Activated CD4-positive, alpha-beta T cell treated with anti-CD3 and anti-CD28 coated beads, Interleukin-2, Interleukin-6, amounts not matched to agents 100 ng/mL and 50 ng/mL, durations not matched to agents 16 hours and 8 hours (primary cell): ENCODE results near the gene SLC22A2.

ENCODE experiments used
- DNase-seq: peaks from one replicate; pipeline ENCODE4 v3.0.0-alpha.2; 2020

SLC22A2 gene

DNA sequence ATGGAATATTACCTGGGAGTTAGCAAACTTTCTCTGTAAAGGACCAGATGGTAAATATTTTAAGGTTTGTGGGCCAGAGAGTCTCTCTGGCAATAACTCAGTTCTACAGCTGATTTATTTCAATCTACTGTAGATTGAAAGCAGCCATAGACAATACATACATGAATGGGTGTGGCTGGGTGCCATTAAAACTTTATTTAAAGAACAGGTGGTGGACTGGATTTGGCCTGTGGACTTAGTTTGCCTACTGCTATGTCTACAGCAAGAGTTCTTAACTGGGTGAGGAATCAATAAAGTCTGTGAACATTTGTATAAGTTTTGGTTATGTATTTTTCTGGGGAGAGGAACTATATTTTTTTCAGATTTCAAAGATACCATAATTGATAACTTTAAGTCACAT is 55.1 kb downstream of the SLC22A2 start:
- no peak for DNase-seq

- DNase-seq = no peak
Measured at GRCh38 chr6:160203076-160203475, 55.5 kb downstream of the SLC22A2 start.

DNA sequence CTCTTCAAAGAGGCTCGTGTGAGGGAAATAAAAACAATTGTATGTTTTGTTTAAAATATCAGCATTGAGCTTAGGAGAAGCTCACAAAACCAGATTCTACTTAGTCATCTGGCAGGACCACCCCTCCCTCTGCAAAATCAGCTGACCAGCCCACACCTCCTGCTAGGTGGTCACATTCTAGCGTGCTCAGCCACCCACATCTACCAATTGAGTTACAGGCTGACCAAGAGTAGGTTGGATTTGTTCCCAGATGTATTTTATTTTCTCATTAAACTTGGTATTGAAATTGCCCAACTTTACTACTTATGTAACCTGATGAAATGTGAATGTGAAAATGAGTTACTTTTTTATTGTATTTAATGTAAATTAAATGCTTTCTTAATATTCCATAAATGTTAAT is 56.2 kb downstream of the SLC22A2 start:
- no peak for DNase-seq

- no peak for DNase-seq
Measured at GRCh38 chr6:160201061-160201460, 57.6 kb downstream of the SLC22A2 start.

- no peak for DNase-seq
Measured at GRCh38 chr6:160198606-160199211, 59.9 kb downstream of the SLC22A2 start.

DNA sequence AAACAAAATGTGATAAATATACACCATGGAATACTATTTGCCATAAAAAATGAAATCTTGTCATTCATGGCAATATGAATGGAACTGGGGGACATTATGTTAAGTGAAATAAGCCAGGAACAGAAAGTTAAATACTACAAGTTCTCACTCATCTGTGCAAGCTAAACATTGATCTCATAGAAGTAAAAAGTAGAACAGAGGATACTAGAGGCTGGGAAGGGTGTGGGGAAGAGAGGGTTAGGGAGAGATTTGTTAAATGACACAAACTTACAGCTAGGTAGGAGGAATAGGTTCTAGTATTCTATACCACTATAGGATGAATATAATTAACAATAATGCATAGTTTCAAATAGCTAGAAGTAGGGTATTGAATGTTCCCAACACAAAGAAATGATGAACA is 61.0 kb downstream of the SLC22A2 start:
- no peak for DNase-seq

GRCh38 chr6:160194808-160195207 is 63.8 kb downstream of the SLC22A2 start:
- DNase-seq = no peak

DNA sequence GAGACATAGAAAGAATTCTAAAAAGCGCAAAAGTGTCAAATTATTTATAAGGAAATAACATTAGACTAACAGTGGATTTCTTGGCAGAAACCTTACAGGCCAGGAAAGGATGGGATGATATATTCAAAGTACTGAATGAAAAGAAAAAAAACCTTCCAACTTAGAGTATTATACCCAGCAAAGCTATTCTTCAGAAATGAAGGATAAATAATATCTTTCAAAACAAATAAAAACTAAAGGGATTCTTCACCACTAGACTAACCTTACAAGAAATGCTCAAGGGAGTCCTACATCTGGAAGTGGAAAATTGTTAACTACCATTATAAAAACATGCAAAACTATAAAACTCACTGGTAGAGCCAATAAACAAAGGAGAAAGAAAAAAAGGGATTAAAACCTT is 65.8 kb downstream of the SLC22A2 start:
- no peak for DNase-seq

GRCh38 chr6:160190973-160191372 is 67.6 kb downstream of the SLC22A2 start:
- DNase-seq = no peak

GRCh38 chr6:160190081-160190480 is 68.5 kb downstream of the SLC22A2 start:
- no peak for DNase-seq

GRCh38 chr6:160188773-160189172 is 69.8 kb downstream of the SLC22A2 start:
- no peak for DNase-seq

DNA sequence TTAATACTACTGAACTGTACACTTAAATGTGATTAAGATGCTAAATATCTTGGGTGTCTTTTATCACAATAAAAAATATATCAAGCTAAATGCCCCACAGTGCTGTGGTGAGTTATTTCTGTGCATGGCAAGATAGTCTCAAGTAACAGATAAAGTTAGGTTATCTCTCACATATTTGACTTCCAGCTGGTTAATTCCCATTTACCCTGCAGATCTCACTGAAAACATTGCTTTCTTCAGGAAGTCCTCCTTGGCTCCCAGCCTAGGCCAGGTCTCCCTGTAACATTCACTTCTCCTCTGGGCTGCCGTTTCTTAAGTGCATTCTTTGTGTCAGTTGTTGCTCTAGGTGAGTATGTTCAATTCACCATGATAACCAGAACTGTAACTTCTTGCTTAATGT is 77.9 kb downstream of the SLC22A2 start:
- DNase-seq = no peak

- no peak for DNase-seq
Measured at GRCh38 chr6:160178271-160178670, 80.3 kb downstream of the SLC22A2 start.

- no peak for DNase-seq
Measured at GRCh38 chr6:160177220-160177619, 81.4 kb downstream of the SLC22A2 start.

GRCh38 chr6:160174681-160175080 is 83.9 kb downstream of the SLC22A2 start:
- DNase-seq = no peak

DNA sequence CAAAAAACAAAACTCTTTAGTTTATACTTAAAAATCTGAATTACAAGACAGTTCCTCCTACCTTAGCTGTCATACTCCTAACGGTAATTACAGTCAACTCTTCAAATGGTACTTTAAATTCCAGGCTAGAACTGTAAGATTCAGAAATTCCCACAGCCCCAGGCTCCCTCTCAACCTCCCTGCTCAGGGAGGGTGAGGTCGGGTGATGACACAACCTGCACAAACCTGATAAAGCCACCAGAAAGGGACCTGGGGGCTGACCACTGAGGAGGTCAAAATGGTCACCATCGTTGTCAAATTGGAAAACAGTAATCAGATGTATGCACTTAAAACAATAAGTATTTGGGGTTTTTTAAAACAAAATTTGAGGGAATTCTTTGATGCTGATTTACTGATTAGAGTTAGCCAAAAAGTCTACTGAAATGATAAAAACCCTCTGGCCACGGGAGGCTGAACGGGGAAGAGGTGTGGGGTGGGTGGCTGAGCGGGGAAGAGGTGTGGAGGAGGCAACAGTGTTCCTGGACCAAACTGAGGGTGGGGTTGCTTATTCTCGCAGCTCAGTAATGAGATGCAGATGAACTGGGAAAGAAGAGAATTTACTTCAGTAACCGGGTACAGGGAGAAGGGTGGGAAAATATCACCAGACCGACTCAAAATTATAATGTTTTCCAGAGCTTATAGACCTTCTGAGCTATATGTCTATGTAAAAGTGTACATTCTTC is 84.7 kb downstream of the SLC22A2 start:
- no peak for DNase-seq

GRCh38 chr6:160172704-160173103 is 85.9 kb downstream of the SLC22A2 start:
- no peak for DNase-seq

GRCh38 chr6:160170018-160170680 is 88.5 kb downstream of the SLC22A2 start:
- no peak for DNase-seq

DNA sequence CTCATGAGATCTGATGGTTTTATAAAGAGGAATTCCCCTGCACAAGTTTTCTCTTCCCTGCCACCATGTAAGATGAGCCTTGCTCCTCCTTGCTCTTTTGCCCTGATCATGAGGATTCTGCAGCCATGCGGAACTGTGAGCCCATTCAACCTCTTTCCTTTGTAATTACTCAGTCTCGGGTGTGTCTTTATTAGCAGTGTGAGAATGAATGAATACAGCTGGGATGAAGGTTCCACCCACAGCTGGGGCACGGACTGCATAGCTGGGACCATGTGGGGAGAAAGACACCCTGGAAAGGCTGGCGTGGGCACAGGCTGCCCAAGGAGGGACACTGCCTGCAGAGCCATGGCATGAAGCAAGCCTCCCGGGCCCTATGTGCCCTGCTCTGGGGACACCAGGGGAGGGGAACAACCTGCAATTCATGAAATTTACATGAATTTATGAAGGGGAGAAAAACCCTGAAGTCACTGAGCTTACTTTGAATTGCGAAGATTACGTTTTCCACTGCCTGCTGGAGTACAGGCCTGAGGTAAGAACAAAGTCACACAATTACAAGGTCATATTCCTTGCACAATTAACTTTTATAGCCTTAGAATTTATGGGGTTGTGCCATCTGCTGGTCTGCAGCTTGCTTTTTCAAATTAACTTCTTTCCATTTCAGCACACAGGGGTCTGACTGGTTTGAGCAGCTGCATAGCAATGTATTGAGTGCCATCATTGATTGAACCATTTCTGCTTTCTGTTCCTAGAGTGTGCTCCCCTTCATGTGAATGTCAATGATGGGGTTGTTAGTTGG is 90.8 kb downstream of the SLC22A2 start:
- DNase-seq = no peak
